Liver (tissue), 9 donors: ENCODE measurements around the gene FGF21. TPM values are rescaled to one million over a fixed set of nuclear protein-coding genes. Genes with fewer than 3 reads are reported as not detected.

ENCODE experiments used
- DNase-seq: peaks from one replicate; pipeline ENCODE4 v3.0.0-alpha.2; 2017; ENCODE audit warnings: low spot score
- H3K27ac ChIP-seq, 2 donors: one replicate each; pipeline ENCODE4 v1.7.0; 2013; ENCODE audit warnings: inconsistent platforms in 2 of 2, low read length in 2 of 2, control low read depth in 1 of 2, low read depth in 1 of 2, mild to moderate bottlenecking in 1 of 2
- H3K27me3 ChIP-seq, 4 donors: one replicate each; pipeline versions ENCODE4 v1.6.1 to v1.7.0; 2013; ENCODE audit warnings: low read length in 3 of 4, inconsistent platforms in 1 of 4, mild to moderate bottlenecking in 1 of 4, moderate library complexity in 1 of 4; ENCODE audit not compliant: control insufficient read depth in 4 of 4, insufficient read depth in 4 of 4
- H3K36me3 ChIP-seq, 4 donors: one replicate each; pipeline versions ENCODE4 v1.6.1 to v1.7.0; 2013; ENCODE audit warnings: low read length in 3 of 4, mild to moderate bottlenecking in 3 of 4, low read depth in 1 of 4, moderate library complexity in 1 of 4; ENCODE audit not compliant: control insufficient read depth in 4 of 4, insufficient read depth in 3 of 4
- H3K4me1 ChIP-seq, 4 donors: one replicate each; pipeline versions ENCODE4 v1.6.1 to v1.7.0; 2013; ENCODE audit warnings: low read length in 3 of 4, mild to moderate bottlenecking in 3 of 4, moderate library complexity in 1 of 4; ENCODE audit not compliant: control insufficient read depth in 4 of 4, insufficient read depth in 4 of 4
- H3K4me3 ChIP-seq, 3 donors: one replicate each; pipeline versions ENCODE4 v1.6.1 to v1.7.0; 2013; ENCODE audit warnings: low read length in 3 of 3, control low read depth in 1 of 3, low read depth in 1 of 3, mild to moderate bottlenecking in 1 of 3
- H3K9ac ChIP-seq, 2 donors: one replicate each; pipeline ENCODE4 v1.7.0; 2013; ENCODE audit warnings: low read length in 2 of 2, mild to moderate bottlenecking in 2 of 2, moderate library complexity in 2 of 2, control low read depth in 1 of 2, low read depth in 1 of 2
- H3K9me3 ChIP-seq, 4 donors: one replicate each; pipeline versions ENCODE4 v1.6.1 to v1.7.0; 2013; ENCODE audit warnings: low read length in 3 of 4; ENCODE audit not compliant: control insufficient read depth in 4 of 4
- ATF3 ChIP-seq: IDR thresholded peaks from 2 replicates; pipeline ENCODE4 v1.6.1; 2016; ENCODE audit warnings: antibody characterized with exemption
- CTCF ChIP-seq: fragments of 150-350 bp; IDR thresholded peaks from 2 replicates; pipeline ENCODE4 v1.5.1; 2017; ENCODE audit warnings: improper control_type of control experiment, low read depth, low read length; ENCODE audit not compliant: missing input control
- EGR1 ChIP-seq, 2 donors: IDR thresholded peaks; 2 replicates each; pipeline ENCODE4 v1.6.1; 2016 to 2018; ENCODE audit warnings: antibody characterized with exemption in 2 of 2, low read depth in 2 of 2
- FOXA1 ChIP-seq: IDR thresholded peaks from 2 replicates; pipeline ENCODE4 v1.6.1; 2016; ENCODE audit warnings: antibody characterized with exemption
- FOXA2 ChIP-seq: IDR thresholded peaks from 2 replicates; pipeline ENCODE4 v1.6.1; 2016; ENCODE audit warnings: antibody characterized with exemption
- GABPA ChIP-seq, 2 donors: IDR thresholded peaks in 1 of 2; conservative IDR thresholded peaks in 1 of 2; 2 replicates each; pipeline ENCODE4 v1.6.1; 2016; ENCODE audit warnings: antibody characterized with exemption in 2 of 2, mild to moderate bottlenecking in 1 of 2, moderate library complexity in 1 of 2
- HNF4A ChIP-seq, 2 donors: conservative IDR thresholded peaks; 2 replicates each; pipeline ENCODE4 v1.6.1; 2016; ENCODE audit warnings: antibody characterized with exemption in 2 of 2, mild to moderate bottlenecking in 2 of 2
- HNF4G ChIP-seq: IDR thresholded peaks from 2 replicates; pipeline ENCODE4 v1.6.1; 2016; ENCODE audit warnings: antibody characterized with exemption
- JUND ChIP-seq, 2 donors: IDR thresholded peaks; 2 replicates each; pipeline ENCODE4 v1.6.1; 2016; ENCODE audit warnings: antibody characterized with exemption in 2 of 2
- MAX ChIP-seq: IDR thresholded peaks from 2 replicates; pipeline ENCODE4 v1.6.1; 2016; ENCODE audit warnings: antibody characterized with exemption
- NR2F2 ChIP-seq: IDR thresholded peaks from 2 replicates; pipeline ENCODE4 v1.6.1; 2016; ENCODE audit warnings: antibody characterized with exemption
- RAD21 ChIP-seq, 2 donors: IDR thresholded peaks; 2 replicates each; pipeline ENCODE4 v1.6.1; 2016; ENCODE audit warnings: antibody characterized with exemption in 2 of 2, mild to moderate bottlenecking in 2 of 2
- RXRA ChIP-seq, 2 donors: IDR thresholded peaks; 2 replicates each; pipeline ENCODE4 v1.6.1; 2017 to 2018; ENCODE audit warnings: antibody characterized with exemption in 2 of 2, mild to moderate bottlenecking in 1 of 2
- SP1 ChIP-seq: IDR thresholded peaks from 2 replicates; pipeline ENCODE4 v1.6.1; 2018; ENCODE audit warnings: antibody characterized with exemption, mild to moderate bottlenecking
- TAF1 ChIP-seq: conservative IDR thresholded peaks from 2 replicates; pipeline ENCODE4 v1.6.1; 2016; ENCODE audit warnings: antibody characterized with exemption, mild to moderate bottlenecking
- YY1 ChIP-seq: IDR thresholded peaks from 2 replicates; pipeline ENCODE4 v1.6.1; 2016; ENCODE audit warnings: antibody characterized with exemption, mild to moderate bottlenecking
- WGBS: extraction: QIAGEN DNeasy Blood & Tissue Kit; methylation state at CpG from one replicate; pipeline ENCODE4 v1.1.7; 2013; 5-methylcytosine and 5-hydroxymethylcytosine counted together
- polyA plus RNA-seq, 2 donors: library from polyadenylated mRNA; stranded (reverse) in 1 of 2; unstranded in 1 of 2; fragments of 200-250 nt in 1 of 2; fragments of >200 nt in 1 of 2; fragmentation: Nextera tagmentation in 1 of 2; extraction: Ambion mirVana in 1 of 2; gene quantifications; one replicate each; pipeline versions ENCODE4 v1.2.1 to v1.2.3, GENCODE V29; 2013 to 2015
- total RNA-seq, 2 donors: library from RNA; depleted of rRNA; stranded (reverse); fragments of >200 nt; gene quantifications; one replicate each; pipeline ENCODE4 v1.2.3, GENCODE V29; 2014
- TF ChIP-seq, protein P1 (sequence below): IDR thresholded peaks from 2 replicates; pipeline ENCODE4 v1.6.1; 2016; ENCODE audit warnings: antibody characterized with exemption, mild to moderate bottlenecking
- TF ChIP-seq, protein P2 (sequence below): IDR thresholded peaks from 2 replicates; pipeline ENCODE4 v1.6.1; 2016; ENCODE audit warnings: antibody characterized with exemption
- donor health status: healthy.
- donor health status: healthy.
- donor health status: healthy.
- donor health status: healthy.
- donor health status: healthy.

FGF21 gene
- total and polyA plus RNA-seq, 4 donors: 5.5 to 18.5 (median 6.5) TPM; not detected in 1

DNA sequence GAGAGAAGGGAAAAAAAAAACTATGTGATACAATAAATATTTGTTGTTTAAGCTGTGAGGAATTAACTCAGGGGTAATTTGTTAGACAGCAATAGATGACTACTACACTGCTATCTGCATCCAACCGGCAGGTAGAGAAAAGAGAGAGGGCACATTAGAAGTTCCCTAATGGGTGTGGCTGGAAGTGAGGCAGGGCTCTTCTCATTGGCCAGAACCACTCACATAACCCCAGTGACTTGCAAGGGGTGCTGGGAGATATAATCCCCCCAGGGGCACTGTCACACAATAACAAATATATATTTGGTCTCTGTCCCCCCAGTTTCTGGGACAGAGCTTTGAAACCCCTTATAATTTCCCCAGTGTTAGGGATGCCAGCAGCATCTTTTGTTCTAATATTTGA, 24.3 kb downstream of the FGF21 start:
- no peak for TF ChIP-seq GABPA (IDR thresholded peaks at IDR 0.05 in 1 of 2, conservative IDR thresholded peaks at IDR 0.05 in 1 of 2)
- no peak for TF ChIP-seq HNF4A (conservative IDR thresholded peaks at IDR 0.05)
- no peak for TF ChIP-seq EGR1 (IDR thresholded peaks at IDR 0.05; ENCODE audit: low read depth in 2 of 2)
- no peak for TF ChIP-seq YY1
- no peak for TF ChIP-seq ATF3
- no peak for TF ChIP-seq HNF4G
- no peak for TF ChIP-seq RAD21 (IDR thresholded peaks at IDR 0.05)
- TF ChIP-seq MAX: no peak
- TF ChIP-seq SP1: no peak
- TF ChIP-seq CTCF: no peak
- TF ChIP-seq NR2F2: no peak
- TF ChIP-seq TAF1: no peak
- TF ChIP-seq FOXA2: no peak
- no peak for TF ChIP-seq FOXA1
- TF ChIP-seq RXRA (IDR thresholded peaks at IDR 0.05): no peak
- no peak for TF ChIP-seq JUND (IDR thresholded peaks at IDR 0.05)
- TF ChIP-seq, protein P1, sequence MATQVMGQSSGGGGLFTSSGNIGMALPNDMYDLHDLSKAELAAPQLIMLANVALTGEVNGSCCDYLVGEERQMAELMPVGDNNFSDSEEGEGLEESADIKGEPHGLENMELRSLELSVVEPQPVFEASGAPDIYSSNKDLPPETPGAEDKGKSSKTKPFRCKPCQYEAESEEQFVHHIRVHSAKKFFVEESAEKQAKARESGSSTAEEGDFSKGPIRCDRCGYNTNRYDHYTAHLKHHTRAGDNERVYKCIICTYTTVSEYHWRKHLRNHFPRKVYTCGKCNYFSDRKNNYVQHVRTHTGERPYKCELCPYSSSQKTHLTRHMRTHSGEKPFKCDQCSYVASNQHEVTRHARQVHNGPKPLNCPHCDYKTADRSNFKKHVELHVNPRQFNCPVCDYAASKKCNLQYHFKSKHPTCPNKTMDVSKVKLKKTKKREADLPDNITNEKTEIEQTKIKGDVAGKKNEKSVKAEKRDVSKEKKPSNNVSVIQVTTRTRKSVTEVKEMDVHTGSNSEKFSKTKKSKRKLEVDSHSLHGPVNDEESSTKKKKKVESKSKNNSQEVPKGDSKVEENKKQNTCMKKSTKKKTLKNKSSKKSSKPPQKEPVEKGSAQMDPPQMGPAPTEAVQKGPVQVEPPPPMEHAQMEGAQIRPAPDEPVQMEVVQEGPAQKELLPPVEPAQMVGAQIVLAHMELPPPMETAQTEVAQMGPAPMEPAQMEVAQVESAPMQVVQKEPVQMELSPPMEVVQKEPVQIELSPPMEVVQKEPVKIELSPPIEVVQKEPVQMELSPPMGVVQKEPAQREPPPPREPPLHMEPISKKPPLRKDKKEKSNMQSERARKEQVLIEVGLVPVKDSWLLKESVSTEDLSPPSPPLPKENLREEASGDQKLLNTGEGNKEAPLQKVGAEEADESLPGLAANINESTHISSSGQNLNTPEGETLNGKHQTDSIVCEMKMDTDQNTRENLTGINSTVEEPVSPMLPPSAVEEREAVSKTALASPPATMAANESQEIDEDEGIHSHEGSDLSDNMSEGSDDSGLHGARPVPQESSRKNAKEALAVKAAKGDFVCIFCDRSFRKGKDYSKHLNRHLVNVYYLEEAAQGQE: no peak
- TF ChIP-seq, protein P2, sequence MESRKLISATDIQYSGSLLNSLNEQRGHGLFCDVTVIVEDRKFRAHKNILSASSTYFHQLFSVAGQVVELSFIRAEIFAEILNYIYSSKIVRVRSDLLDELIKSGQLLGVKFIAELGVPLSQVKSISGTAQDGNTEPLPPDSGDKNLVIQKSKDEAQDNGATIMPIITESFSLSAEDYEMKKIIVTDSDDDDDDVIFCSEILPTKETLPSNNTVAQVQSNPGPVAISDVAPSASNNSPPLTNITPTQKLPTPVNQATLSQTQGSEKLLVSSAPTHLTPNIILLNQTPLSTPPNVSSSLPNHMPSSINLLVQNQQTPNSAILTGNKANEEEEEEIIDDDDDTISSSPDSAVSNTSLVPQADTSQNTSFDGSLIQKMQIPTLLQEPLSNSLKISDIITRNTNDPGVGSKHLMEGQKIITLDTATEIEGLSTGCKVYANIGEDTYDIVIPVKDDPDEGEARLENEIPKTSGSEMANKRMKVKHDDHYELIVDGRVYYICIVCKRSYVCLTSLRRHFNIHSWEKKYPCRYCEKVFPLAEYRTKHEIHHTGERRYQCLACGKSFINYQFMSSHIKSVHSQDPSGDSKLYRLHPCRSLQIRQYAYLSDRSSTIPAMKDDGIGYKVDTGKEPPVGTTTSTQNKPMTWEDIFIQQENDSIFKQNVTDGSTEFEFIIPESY: no peak

More for the DNA sequence above, 24.3 kb downstream of the FGF21 start:
- H3K27ac ChIP-seq: no peak overlapping the region
- no peaks in the 10 kb centered on the region for H3K9me3 ChIP-seq
- no peaks in the 10 kb centered on the region for H3K36me3 ChIP-seq
- no peaks in the 10 kb centered on the region for H3K27me3 ChIP-seq
- no peak overlapping the region for H3K4me3 ChIP-seq
- H3K9ac ChIP-seq: no peak overlapping the region
- DNase-seq: no peak
- WGBS: 78% methylated on average over 1 of the region's 1 CpG
- peaks cover 0 to 14% (median 4%) of the 10 kb centered on the region in 4 donors for H3K4me1 ChIP-seq
